Measurements from ENCODE around the gene MYO3B.

GRCh38 chr2:170339322-170339721 lies 161.4 kb downstream of the MYO3B start:
- TF ChIP-seq EZH2 (IDR thresholded peaks at IDR 0.05) (no peak), POLR2AphosphoS5 (IDR thresholded peaks at IDR 0.05; ENCODE audit: borderline replicate concordance, low read depth, low read length) (no peak)
